K562 (cell line): ENCODE data around the gene ATP5F1D. TPM values are rescaled to one million over a fixed set of nuclear protein-coding genes. Genes with fewer than 3 reads are reported as not detected.

ENCODE experiments used
- ATAC-seq: fragments of 200-7000 bp; cut with Tn5 transposase; 3 replicates; pipeline ENCODE4 v1.9.1; 2020; ENCODE audit warnings: moderate library complexity
- BruUV-seq: library from RNA; stranded (reverse); fragments of 400-500 nt; replicated peaks from 2 replicates; lab custom pipeline; 2021; lab: Mats Ljungman, UMichigan
- CTCF ChIA-PET: fragments of 300-600 bp; formaldehyde crosslinking; extraction: SDS; loops from one replicate; lab custom pipeline; 2021; ENCODE audit warnings: low intra/inter-chr PET ratio; lab: Yijun Ruan, JAX
- POLR2A ChIA-PET: fragments of 300-600, 350-650 bp; sonication (Branson Sonifier 250); formaldehyde crosslinking; extraction: SDS; loops from one replicate; lab custom pipeline; 2021; ENCODE audit warnings: antibody characterized with exemption, inconsistent platforms; lab: Yijun Ruan, JAX
- DNase-seq, 4 experiments: peaks; one replicate each; pipeline versions ENCODE4 v3.0.0 to v3.0.0-alpha.2; 2011 to 2018; ENCODE audit warnings: low spot score in 3 of 4, mixed read lengths in 3 of 4; ENCODE audit errors: extremely low read depth in 1 of 4
- FAIRE-seq: peaks from 2 replicates; lab custom pipeline; 2011; peaks lifted over from hg19 to GRCh38; lab: Jason Lieb, UNC
- H2AFZ ChIP-seq: 2 replicates; pipeline ENCODE4 v1.6.0; 2011; ENCODE audit warnings: low read depth, low read length, control low read depth, inconsistent platforms
- H3K27ac ChIP-seq: fragments of 200-600 bp; 3 replicates; pipeline ENCODE4 v1.8.0; 2011; ENCODE audit warnings: low read depth, mild to moderate bottlenecking, control low read depth, inconsistent platforms, low read length, moderate library complexity, mixed read lengths; ENCODE audit errors: extremely low read depth
- H3K27me3 ChIP-seq, 2 experiments: fragments of 300-600 bp in 1 of 2; 2 replicates in 1 of 2; 3 replicates in 1 of 2; pipeline versions ENCODE4 v1.6.0 to v1.8.0; 2011; ENCODE audit warnings: inconsistent platforms in 2 of 2, low read length in 2 of 2, mild to moderate bottlenecking in 1 of 2, mixed read lengths in 1 of 2, moderate library complexity in 1 of 2; ENCODE audit not compliant: control insufficient read depth in 2 of 2, insufficient read depth in 2 of 2
- H3K36me3 ChIP-seq: fragments of 300-600 bp; 3 replicates; pipeline ENCODE4 v1.8.0; 2011; ENCODE audit warnings: mild to moderate bottlenecking, low read length, inconsistent platforms; ENCODE audit not compliant: control insufficient read depth, insufficient read depth
- H3K4me1 ChIP-seq, 2 experiments: fragments of 200-600 bp in 1 of 2; replicated peaks in 1 of 2; 2 replicates in 1 of 2; 3 replicates in 1 of 2; pipeline versions ENCODE4 v1.5.1 to v1.8.0; 2011; ENCODE audit warnings: inconsistent platforms in 2 of 2, low read length in 2 of 2, mild to moderate bottlenecking in 1 of 2, mixed read lengths in 1 of 2, moderate library complexity in 1 of 2; ENCODE audit not compliant: control insufficient read depth in 2 of 2, insufficient read depth in 2 of 2
- H3K4me2 ChIP-seq: 2 replicates; pipeline ENCODE4 v1.6.1; 2011; ENCODE audit warnings: low read length, control low read depth, inconsistent platforms, mixed read lengths; ENCODE audit not compliant: insufficient read depth
- H3K4me3 ChIP-seq: fragments of 200-600 bp; sonication (generic), shearing (Covaris generic); 2 replicates; pipeline ENCODE4 v1.5.1; 2016; ENCODE audit warnings: control low read depth, inconsistent platforms
- H3K79me2 ChIP-seq: fragments of 200-600 bp; 3 replicates; pipeline ENCODE4 v1.8.0; 2011; ENCODE audit warnings: low read length, inconsistent platforms; ENCODE audit not compliant: control insufficient read depth, insufficient read depth
- H3K9ac ChIP-seq, 2 experiments: 2 replicates each; pipeline versions ENCODE4 v1.6.0 to v1.6.1; 2011; ENCODE audit warnings: low read depth in 2 of 2, low read length in 2 of 2, control low read depth in 1 of 2, inconsistent platforms in 1 of 2, mild to moderate bottlenecking in 1 of 2, mixed read lengths in 1 of 2; ENCODE audit not compliant: insufficient read depth in 1 of 2
- H3K9me1 ChIP-seq: one replicate; pipeline ENCODE4 v1.6.0; 2011; ENCODE audit warnings: inconsistent platforms, mild to moderate bottlenecking, low read length, moderate library complexity; ENCODE audit not compliant: control insufficient read depth, insufficient read depth
- H3K9me3 ChIP-seq: replicated peaks from 2 replicates; pipeline ENCODE4 v1.5.1; 2011; ENCODE audit warnings: low read depth, low read length, inconsistent platforms; ENCODE audit not compliant: control insufficient read depth, insufficient read depth
- H4K20me1 ChIP-seq: replicated peaks from 2 replicates; pipeline ENCODE4 v1.6.1; 2011; ENCODE audit warnings: low read length, inconsistent platforms, mixed read lengths; ENCODE audit not compliant: control insufficient read depth, insufficient read depth
- BCLAF1 ChIP-seq, 2 experiments: fragments of 450-650 bp in 1 of 2; IDR thresholded peaks; 2 replicates each; pipeline ENCODE4 v1.6.1; 2011 to 2017; ENCODE audit warnings: low read depth in 2 of 2, antibody characterized with exemption in 1 of 2, borderline replicate concordance in 1 of 2, low read length in 1 of 2, mild to moderate bottlenecking in 1 of 2, mixed read lengths in 1 of 2; ENCODE audit not compliant: control insufficient read depth in 1 of 2
- CBX1 ChIP-seq: sonication (generic); IDR thresholded peaks from 2 replicates; pipeline ENCODE4 v1.6.1; 2016; ENCODE audit warnings: antibody characterized with exemption, low read depth, mild to moderate bottlenecking
- CBX2 ChIP-seq: fragments of 200-600 bp; sonication (generic); IDR thresholded peaks from one replicate; pipeline ENCODE4 v1.6.1; 2012; ENCODE audit warnings: mild to moderate bottlenecking, low read length, inconsistent platforms; ENCODE audit not compliant: insufficient read depth, poor library complexity, severe bottlenecking
- FOXP1 ChIP-seq: sonication (generic); formaldehyde crosslinking; IDR thresholded peaks from 2 replicates; pipeline ENCODE4 v1.8.0; 2022; ENCODE audit warnings: mild to moderate bottlenecking, missing genetic modification reagents
- GABPA ChIP-seq: fragments of 200-800 bp; sonication (Bioruptor generic); conservative IDR thresholded peaks from 2 replicates; pipeline ENCODE4 v1.6.1; 2016; ENCODE audit warnings: low read depth, missing genetic modification characterization, missing compliant biosample characterization
- HMGN3 ChIP-seq: IDR thresholded peaks from 2 replicates; pipeline ENCODE4 v1.6.1; 2011; ENCODE audit warnings: borderline replicate concordance, low read depth, mild to moderate bottlenecking, mixed read lengths, low read length; ENCODE audit not compliant: insufficient read length; ENCODE audit errors: extremely low read depth
- KAT8 ChIP-seq: fragments of 450-650 bp; IDR thresholded peaks from 2 replicates; pipeline ENCODE4 v1.6.1; 2016; ENCODE audit warnings: low read depth, mild to moderate bottlenecking
- MAX ChIP-seq: sonication (generic); formaldehyde crosslinking; IDR thresholded peaks from 2 replicates; pipeline ENCODE4 v1.9.0; 2022; ENCODE audit warnings: mild to moderate bottlenecking, missing genetic modification reagents
- ZNF518B ChIP-seq: fragments of 250-450 bp; sonication (Bioruptor Pico); IDR thresholded peaks from 2 replicates; pipeline ENCODE4 v1.5.0; 2021; ENCODE audit warnings: mild to moderate bottlenecking, moderate library complexity
- ZNF583 ChIP-seq: fragments of 250-450 bp; sonication (Bioruptor Pico); IDR thresholded peaks from 2 replicates; pipeline ENCODE4 v1.4.0; 2020
- WGBS: fragments of 100-300 bp; shearing (Covaris generic); methylation state at CpG from one replicate; pipeline ENCODE4 v1.1.6; 2016; ENCODE audit warnings: low coverage, mixed read lengths; ENCODE audit not compliant: insufficient coverage; ENCODE audit errors: missing lambda C conversion rate; 5-methylcytosine and 5-hydroxymethylcytosine counted together
- in situ Hi-C: fragments of 300-500 bp; cut with MboI; formaldehyde crosslinking; loops from 4 replicates; pipeline ENCODE4 v1.15.0; 2018; ENCODE audit warnings: inconsistent platforms, mixed read lengths
- intact Hi-C: fragments of 100-400 bp; cut with micrococcal nuclease; formaldehyde crosslinking; loops from 2 replicates; pipeline ENCODE4 v1.14.2; 2022
- polyA plus RNA-seq, 8 experiments: library from polyadenylated mRNA; depleted of rRNA in 4 of 8; stranded (reverse) in 5 of 8; unstranded in 3 of 8; fragments of >200 nt; fragmentation: Nextera tagmentation in 2 of 8; fragmentation: Illumina TruSeq in 1 of 8; extraction: Ambion mirVana in 2 of 8; extraction: Trizol in 1 of 8; gene quantifications; 2 replicates each; pipeline versions ENCODE4 v1.2.1 to v1.2.3, GENCODE V29; 2011 to 2014; ENCODE audit warnings: inconsistent platforms in 1 of 8, missing spikeins in 1 of 8
- total RNA-seq, 7 experiments: library from RNA; depleted of rRNA in 6 of 7; stranded (reverse); fragments of >200 nt in 6 of 7; fragmentation: Illumina TruSeq in 2 of 7; extraction: Trizol in 2 of 7; gene quantifications; 2 replicates each; pipeline versions ENCODE4 v1.2.1 to v1.2.3, GENCODE V29; 2011 to 2021; ENCODE audit warnings: low replicate concordance in 1 of 7

ATP5F1D gene
- total and polyA plus RNA-seq, 9 of the 15 experiments (the other 6 are each of a cell fraction or from before 2014, with no cell fraction given) = 3.9 to 409 (median 36.8) TPM

GRCh38 chr19:1230783-1231489, 10.6 kb upstream of the ATP5F1D start:
- no peaks in the 10 kb centered on the region for H3K79me2 ChIP-seq
- H3K27me3 ChIP-seq = no peaks in the 10 kb centered on the region
- no peak for FAIRE-seq
- POLR2A ChIA-PET = no interaction called here
- ATAC-seq = peak; percentile 40; the same call in 2 of the 3 replicates
- H4K20me1 ChIP-seq = no peaks in the 10 kb centered on the region
- BruUV-seq = no TSS peak
- 78% methylated on average over 9 of the region's 38 CpGs for WGBS
- in situ Hi-C loops = loop anchor here (25.0 kb wide), 1 partner anchor 469 kb away; the partner anchor contains the start of gene MISP
- no peak overlapping the region for H3K4me2 ChIP-seq
- H3K36me3 ChIP-seq = peaks cover 61% of the 10 kb centered on the region; the same call in 1 of the 3 replicates
- intact Hi-C loops = no loop called here
- no peak for DNase-seq
- CTCF ChIA-PET = no interaction called here
- no peaks in the 10 kb centered on the region; the same call in 1 of the 2 replicates for H3K9me3 ChIP-seq
- H3K27ac ChIP-seq = no peak overlapping the region
- no peak overlapping the region for H3K4me3 ChIP-seq
- no peak overlapping the region for H3K9ac ChIP-seq
- H3K4me1 ChIP-seq = peaks cover 0 to 72% of the 10 kb centered on the region in 2 experiments; a peak in 3 of 5 replicates
- H2AFZ ChIP-seq = no peak overlapping the region
- H3K9me1 ChIP-seq = no peaks in the 10 kb centered on the region
- TF ChIP-seq CBX1 (no peak), ZNF518B (CRISPR knock-in tag) (no peak), BCLAF1 (IDR thresholded peaks at IDR 0.05; ENCODE audit: borderline replicate concordance in 1 of 2, control insufficient read depth in 1 of 2, low read depth in 2 of 2, low read length in 1 of 2) (no peak), CBX2 (no peak), GABPA (tag) (no peak), FOXP1 (CRISPR knock-in tag) (no peak), ZNF583 (CRISPR knock-in tag) (no peak), HMGN3 (no peak), MAX (no peak), KAT8 (no peak)
